Activated T-cell treated with anti-CD3 and anti-CD28 coated beads, Interleukin-2, amount 50 U/mL, for 48 hours (primary cell): Measurements from ENCODE around the gene MRAP.

ENCODE experiments used
- DNase-seq, 2 experiments: peaks; one replicate each; pipeline ENCODE4 v3.0.0-alpha.2; 2020

Gene MRAP

DNA sequence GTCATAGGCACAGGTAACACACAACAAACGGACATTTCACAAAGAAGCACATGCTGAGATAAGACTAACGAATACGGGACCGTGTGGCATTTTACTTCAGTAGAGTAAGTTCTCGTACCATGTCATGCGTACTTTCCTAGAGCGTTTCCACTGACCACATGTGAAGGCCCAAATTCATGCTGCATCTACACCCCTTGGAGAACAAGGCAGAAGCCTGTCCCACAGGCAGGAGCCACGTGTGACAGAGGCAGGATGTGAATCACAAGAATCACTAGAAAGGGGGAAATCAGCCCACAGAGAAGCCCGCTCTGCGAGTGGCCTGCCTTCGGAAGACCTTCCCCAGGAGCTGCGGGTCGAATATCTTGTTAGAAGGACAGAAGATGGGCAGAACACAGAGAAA, 52.3 kb downstream of the MRAP start:
- DNase-seq, result no peak

- no peak for DNase-seq
These were observed 52.8 kb downstream of the MRAP start for GRCh38 chr21:32351428-32351827.

DNA sequence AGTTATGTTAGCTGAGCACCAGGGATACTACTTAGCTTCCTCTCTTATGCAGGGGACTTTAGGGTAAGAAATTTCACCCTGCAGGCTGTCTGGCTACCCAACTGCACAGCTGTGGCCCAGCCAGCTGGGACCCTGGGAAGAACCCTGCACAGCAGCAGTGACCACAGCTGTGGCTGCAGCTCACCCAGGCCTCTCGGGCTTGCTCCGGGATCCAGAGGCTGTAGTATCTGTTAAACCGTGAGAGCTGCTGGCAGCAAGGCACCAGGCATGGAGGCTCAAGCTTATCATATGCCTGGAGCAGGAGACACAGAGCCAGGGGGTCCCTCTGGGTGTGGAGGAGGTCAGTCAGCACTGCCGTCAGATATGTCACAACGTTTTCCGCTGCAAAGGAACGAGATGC, 53.9 kb downstream of the MRAP start:
- no peak for DNase-seq

- DNase-seq, result no peak
These were observed 54.5 kb downstream of the MRAP start for GRCh38 chr21:32353002-32353711.

- no peak for DNase-seq
These were observed 58.3 kb downstream of the MRAP start for GRCh38 chr21:32356874-32357395.

DNA sequence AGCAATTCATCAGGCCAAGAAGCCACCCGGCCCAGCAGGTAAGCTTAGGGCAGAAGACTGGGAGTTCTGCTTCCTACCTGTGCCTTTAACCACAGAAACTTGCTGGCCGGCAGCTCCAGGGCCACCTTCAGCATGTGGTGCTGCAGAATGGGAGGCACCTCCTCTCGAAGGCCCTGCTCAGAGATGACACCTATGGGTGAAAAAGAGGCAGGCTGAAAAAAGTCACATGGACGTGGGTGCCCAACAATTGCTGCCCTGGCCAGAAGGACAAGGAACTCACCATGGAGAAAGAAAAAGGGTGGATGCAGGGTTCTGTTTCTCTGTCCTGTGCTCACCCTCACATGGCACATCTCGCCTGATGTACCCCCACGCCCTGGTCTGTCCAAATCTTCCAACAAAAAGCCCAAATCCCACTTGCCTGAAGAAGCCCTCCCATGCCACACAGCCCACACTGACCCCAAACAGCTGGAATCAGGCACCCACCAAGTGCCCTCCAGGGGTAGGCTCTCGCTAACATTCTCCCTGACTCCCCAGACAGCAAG, 61.1 kb downstream of the MRAP start:
- DNase-seq, result no peak

DNA sequence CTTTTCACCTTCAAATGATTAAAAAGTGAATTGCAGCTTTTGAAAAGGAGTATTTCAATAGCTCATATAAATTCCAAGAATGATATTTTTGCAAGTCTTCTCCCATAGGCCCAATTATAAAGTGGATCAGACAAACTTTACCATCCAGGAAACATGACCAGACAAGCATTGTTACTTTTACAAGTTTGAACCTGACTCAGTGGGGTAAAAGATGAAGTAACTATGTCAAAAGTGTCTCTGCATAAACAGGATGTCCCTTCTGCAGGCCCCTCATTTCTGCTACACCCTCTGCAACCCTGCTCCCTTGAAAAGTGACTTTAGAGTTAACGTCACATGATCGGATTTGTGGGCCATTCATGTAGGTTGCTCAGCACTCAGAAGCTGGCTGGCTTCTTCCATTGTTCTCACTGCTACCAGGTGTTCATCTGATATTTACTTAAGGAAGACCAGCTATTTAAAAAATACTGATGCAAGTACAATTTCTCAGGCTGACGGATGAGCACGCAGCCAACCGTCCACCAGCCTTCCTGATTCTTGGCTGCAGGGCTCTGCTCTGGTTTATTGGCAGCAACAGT, 61.8 kb downstream of the MRAP start:
- DNase-seq, result no peak
